ENCODE measurements around the gene OOSP4A. TPM values are rescaled to one million over a fixed set of nuclear protein-coding genes. Genes with fewer than 3 reads are reported as not detected.
"Not testable (repeated sequence)": the region's sequence is repeated elsewhere in the genome, so short reads cannot be mapped to it uniquely, and the experiment has no call there.

The OOSP4A gene
- total RNA-seq, 1 donor from 2014 or later, result not detected

- DNase-seq (ENCODE audit: low spot score), result no peak
These were observed 17.4 kb downstream of the OOSP4A start for GRCh38 chr11:59981106-59981770.

DNA sequence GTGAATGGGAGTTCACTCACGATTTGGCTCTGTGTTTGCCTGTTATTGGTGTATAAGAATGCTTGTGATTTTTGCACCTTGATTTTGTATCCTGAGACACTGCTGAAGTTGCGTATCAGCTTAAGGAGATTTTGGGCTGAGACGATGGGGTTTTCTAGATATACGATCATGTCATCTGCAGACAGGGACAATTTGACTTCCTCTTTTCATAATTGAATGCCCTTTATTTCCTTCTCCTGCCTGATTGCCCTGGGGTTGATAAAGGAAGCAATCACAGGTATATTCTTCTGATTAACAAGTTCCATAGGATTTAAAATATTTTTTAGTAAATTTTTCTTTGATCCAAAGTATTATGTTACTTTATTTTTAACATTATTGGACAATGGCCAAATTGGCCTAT, 18.2 kb downstream of the OOSP4A start:
- not testable (repeated sequence) for DNase-seq (ENCODE audit: low spot score)

DNA sequence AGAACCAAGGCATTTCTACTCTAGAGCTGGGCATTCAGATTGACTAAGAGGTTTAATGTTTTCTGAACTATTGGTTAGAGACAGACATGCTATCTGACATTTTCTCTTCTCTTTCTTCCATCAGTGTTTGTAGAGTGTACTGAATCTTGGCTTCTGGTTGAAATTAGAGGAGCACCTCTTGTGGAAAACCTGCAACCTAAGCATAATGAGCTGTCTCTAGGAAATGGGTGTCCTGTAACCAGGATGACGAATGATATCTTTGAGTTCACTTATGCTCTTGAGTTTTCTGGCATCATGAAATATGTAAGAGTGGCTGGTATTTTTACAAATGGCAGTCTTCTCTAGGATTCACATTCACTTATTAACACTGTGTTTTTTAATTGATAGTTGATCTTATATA, 19.4 kb downstream of the OOSP4A start:
- DNase-seq (ENCODE audit: low spot score), result no peak

- no peak for DNase-seq (ENCODE audit: low spot score)
These were observed 20.5 kb downstream of the OOSP4A start for GRCh38 chr11:59984368-59984767.

DNA sequence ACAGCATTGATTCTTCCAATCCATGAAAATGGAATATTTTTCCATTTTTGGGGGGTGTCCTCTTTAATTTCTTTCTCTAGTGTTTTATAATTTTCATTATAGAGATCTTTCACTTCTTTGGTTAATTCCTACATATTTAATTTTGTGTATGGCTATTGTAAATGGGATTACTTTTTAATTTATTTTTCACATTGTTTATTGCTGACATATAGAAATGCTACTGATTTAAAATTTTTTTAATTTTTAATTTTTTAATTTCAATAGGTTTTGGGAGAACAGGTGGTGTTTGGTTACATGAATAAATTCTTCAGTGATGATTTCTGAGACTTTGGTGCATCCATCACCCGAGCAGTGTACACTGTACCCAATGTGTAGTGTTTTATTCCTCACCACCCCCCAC, 26.6 kb downstream of the OOSP4A start:
- DNase-seq (ENCODE audit: low spot score), result no peak

DNA sequence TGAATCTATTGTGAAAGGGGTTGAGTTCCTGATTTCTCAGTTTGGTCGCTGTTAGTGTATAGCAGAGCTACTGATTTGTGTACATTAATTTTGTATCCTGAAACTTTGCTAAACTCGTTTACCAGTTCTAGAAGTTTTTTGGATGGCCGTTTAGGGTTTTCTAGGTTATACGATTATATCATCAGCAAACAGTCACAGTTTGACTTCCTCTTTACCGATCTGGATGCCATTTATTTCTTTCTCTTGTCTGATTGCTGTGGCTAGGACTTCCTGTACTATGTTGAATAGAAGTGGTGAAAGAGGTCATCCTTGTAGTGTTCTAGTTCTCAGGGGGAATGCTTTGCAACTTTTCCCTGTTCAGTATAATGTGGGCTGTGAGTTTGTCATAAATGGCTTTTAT, 28.6 kb downstream of the OOSP4A start:
- DNase-seq (ENCODE audit: low spot score), result no peak

DNA sequence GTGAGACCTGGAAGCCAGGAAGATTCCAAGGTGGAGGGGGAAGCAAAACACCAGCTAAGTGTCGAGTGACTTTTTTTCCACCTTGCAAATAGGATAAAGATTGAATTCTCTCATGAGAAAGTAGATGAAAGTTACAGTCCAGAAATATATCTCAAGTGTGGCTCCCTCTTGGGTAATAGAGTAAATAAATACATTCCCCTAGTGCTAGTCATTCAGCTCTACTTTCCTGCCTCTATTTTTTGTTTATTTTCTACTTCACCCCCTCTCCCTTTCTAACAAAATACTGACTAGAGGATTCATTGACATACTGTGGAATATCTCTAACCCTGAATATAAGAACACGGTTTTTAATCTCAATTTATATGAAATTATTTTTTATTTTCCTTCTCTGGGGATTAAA, 34.0 kb downstream of the OOSP4A start:
- no peak for DNase-seq (ENCODE audit: low spot score)

DNA sequence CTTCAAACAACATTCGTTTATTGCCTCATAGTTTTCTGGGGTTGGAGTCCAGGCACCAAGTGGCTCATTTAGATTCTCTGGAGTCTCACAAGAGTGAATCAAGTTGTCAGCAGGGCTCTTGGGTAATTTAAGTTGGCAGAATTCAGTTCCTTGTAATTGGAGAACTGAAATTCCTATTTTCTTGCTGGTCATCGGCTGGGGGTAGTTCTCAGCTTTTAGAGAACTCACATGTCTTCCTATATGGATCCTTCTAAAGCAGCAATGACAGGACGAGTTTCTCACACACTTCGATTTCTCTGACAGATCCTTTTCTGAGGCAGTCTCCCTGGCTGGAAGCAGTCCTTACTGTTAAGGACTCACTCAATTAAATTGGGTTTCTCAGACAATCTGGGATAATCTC, 35.9 kb downstream of the OOSP4A start:
- DNase-seq (ENCODE audit: low spot score), result no peak

- DNase-seq (ENCODE audit: low spot score), result no peak
These were observed 39.9 kb downstream of the OOSP4A start for GRCh38 chr11:60003729-60004128.

DNA sequence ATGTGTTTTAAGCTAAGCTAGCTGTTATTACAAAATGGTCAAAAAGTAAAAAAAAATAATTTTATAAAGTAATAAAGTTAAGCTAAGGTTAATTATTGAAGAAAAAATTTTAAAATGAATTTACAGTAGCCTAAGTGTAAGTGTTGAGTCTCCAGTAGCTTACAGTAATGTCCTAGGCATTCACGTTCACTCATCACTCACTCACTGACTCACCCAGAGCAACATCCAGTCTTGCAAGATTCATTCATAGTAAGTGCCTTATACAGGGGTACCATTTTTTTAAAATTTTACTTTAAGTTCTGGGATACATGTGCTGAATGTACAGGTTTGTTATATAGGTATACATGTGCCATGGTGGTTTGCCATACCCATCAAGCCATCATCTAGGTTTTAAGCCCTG, 41.5 kb downstream of the OOSP4A start:
- DNase-seq (ENCODE audit: low spot score), result no peak

DNA sequence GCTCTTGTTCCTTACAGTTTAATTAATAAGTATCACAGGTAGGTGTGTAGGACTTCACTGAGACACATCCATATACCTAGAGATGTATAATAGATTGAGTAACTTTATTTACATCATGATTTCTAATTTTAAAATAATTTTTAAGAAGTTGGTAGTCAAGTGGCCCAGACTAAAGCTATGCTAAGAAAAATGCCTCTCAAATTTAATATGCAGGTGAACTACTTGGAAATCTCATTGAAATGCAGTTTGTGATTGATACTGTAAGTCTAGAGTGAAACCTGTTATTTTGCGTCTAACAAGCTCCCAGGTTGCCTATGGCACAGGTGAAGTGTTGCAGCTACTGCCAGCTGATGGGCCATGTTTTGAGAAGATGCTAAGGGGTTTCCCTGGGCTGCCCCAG, 53.0 kb downstream of the OOSP4A start, which contains the start of gene OOSP4B:
TSS of gene OOSP4B (plus strand) at position 301 of the 400 bp plus-strand sequence.
- no peak for DNase-seq (ENCODE audit: low spot score)

- no peak for DNase-seq (ENCODE audit: low spot score)
These were observed 54.2 kb downstream of the OOSP4A start for GRCh38 chr11:60018058-60018457.

Other genes with a start within 250 kb of the OOSP4A start
- gene STX3, start 208.7 kb upstream of the OOSP4A start, total RNA-seq, result 82.7 TPM
- gene MRPL16, start 153.3 kb upstream of the OOSP4A start, total RNA-seq, result 34.7 TPM
- not detected for gene CBLIF, start 118.5 kb upstream of the OOSP4A start, total RNA-seq
- gene TCN1, start 97.5 kb upstream of the OOSP4A start, total RNA-seq, result 39.4 TPM
- gene OOSP3, start 85.3 kb upstream of the OOSP4A start, total RNA-seq, result not detected
- not detected for gene OOSP1, start 25.6 kb upstream of the OOSP4A start, total RNA-seq
- gene OOSP4B, start 53.1 kb downstream of the OOSP4A start, total RNA-seq, result not detected
- not detected for gene OOSP2, start 76.4 kb downstream of the OOSP4A start, total RNA-seq
- gene MS4A3, start 92.6 kb downstream of the OOSP4A start, total RNA-seq, result 0.40 TPM
- gene MS4A2, start 124.6 kb downstream of the OOSP4A start, total RNA-seq, result 11.2 TPM
- 95.1 TPM for gene MS4A6A, start 219.1 kb downstream of the OOSP4A start, total RNA-seq